GM23248 (cell line): Measurements from ENCODE around the gene EFL1.
"Not testable (repeated sequence)": the region's sequence is repeated elsewhere in the genome, so short reads cannot be mapped to it uniquely, and the experiment has no call there.

ENCODE experiments used
- EZH2 ChIP-seq: fragments of 200-600 bp; sonication (generic); IDR thresholded peaks from 2 replicates; pipeline ENCODE4 v1.6.1; 2018; ENCODE audit warnings: antibody characterized with exemption, mild to moderate bottlenecking; ENCODE audit not compliant: insufficient read depth, poor library complexity, severe bottlenecking
- EZH2phosphoT487 ChIP-seq: fragments of 200-600 bp; sonication (generic); IDR thresholded peaks from 2 replicates; pipeline ENCODE4 v1.6.1; 2018; ENCODE audit warnings: antibody characterized with exemption, moderate library complexity, mild to moderate bottlenecking, low read depth; ENCODE audit not compliant: insufficient read depth

GRCh38 chr15:82288202-82288601 lies 25.7 kb upstream of the EFL1 start:
- TF ChIP-seq EZH2, EZH2phosphoT487: not testable (repeated sequence)
